Activated T-cell treated with anti-CD3 and anti-CD28 coated beads, Interleukin-2, amount 50 U/mL, for 72 hours (primary cell): Measurements from ENCODE around the gene GRIK4. TPM values are rescaled to one million over a fixed set of nuclear protein-coding genes. Genes with fewer than 3 reads are reported as not detected.

ENCODE experiments used
- ATAC-seq, 2 donors: fragments of 150-1000 bp; cut with Tn5 transposase; replicated peaks in 1 of 2; 2 replicates each; pipeline ENCODE4 v1.10.0; 2021; ENCODE audit warnings: moderate library complexity in 2 of 2, mild to moderate bottlenecking in 1 of 2
- DNase-seq, 2 donors: peaks; one replicate each; pipeline ENCODE4 v3.0.0; 2021 to 2022; ENCODE audit warnings: mixed read lengths in 1 of 2
- H3K27ac Mint-ChIP-seq: one replicate; pipeline ENCODE4 v1.8.0; 2022; ENCODE audit warnings: mild to moderate bottlenecking, moderate library complexity, mixed read lengths
- H3K27me3 Mint-ChIP-seq: one replicate; pipeline ENCODE4 v1.8.0; 2022; ENCODE audit warnings: low read depth, mixed read lengths
- H3K36me3 Mint-ChIP-seq, 2 donors: one replicate each; pipeline ENCODE4 v1.8.0; 2022; ENCODE audit warnings: mixed read lengths in 2 of 2, mild to moderate bottlenecking in 1 of 2; ENCODE audit not compliant: insufficient read depth in 2 of 2
- H3K4me1 Mint-ChIP-seq: one replicate; pipeline ENCODE4 v1.8.0; 2022; ENCODE audit warnings: low read depth, mixed read lengths
- H3K4me3 Mint-ChIP-seq, 2 donors: one replicate each; pipeline ENCODE4 v1.8.0; 2022; ENCODE audit warnings: mild to moderate bottlenecking in 2 of 2, mixed read lengths in 2 of 2, moderate library complexity in 2 of 2
- H3K9me3 Mint-ChIP-seq, 2 donors: one replicate each; pipeline ENCODE4 v1.8.0; 2022; ENCODE audit warnings: mixed read lengths in 2 of 2
- total RNA-seq, 2 donors: library from RNA; stranded (reverse); gene quantifications; one replicate each; pipeline ENCODE4 v1.2.3, GENCODE V29; 2022

GRIK4 gene
- total RNA-seq, 2 donors from 2014 or later = 0.12 TPM; not detected in 1

DNA sequence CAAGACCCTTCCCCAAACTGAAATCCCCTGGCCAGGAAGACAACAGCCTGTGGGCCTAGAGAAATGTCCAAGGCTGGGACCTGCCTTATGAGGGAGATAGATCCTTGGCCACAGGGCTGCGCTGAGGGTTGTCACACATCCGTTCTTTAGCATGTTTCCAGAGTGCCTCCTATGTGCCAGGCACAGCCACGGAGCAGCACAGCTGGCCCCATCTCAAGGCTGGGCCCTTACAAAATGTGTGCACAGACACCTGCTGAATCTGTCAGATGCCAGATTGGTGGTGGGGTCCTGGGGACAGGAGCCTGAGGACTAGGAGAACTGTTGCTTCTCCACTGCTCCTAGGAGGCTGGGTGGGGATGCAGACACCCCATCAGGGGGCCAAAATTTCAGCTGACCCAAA, 11.2 kb downstream of the GRIK4 start:
- no peaks in the 10 kb centered on the region for H3K36me3 Mint-ChIP-seq
- no peak overlapping the region for H3K27ac Mint-ChIP-seq
- DNase-seq (no peak), ATAC-seq (no peak)
- H3K4me1 Mint-ChIP-seq = no peaks in the 10 kb centered on the region
- H3K9me3 Mint-ChIP-seq = no peaks in the 10 kb centered on the region
- peaks cover 6% of the 10 kb centered on the region for H3K27me3 Mint-ChIP-seq
- no peak overlapping the region for H3K4me3 Mint-ChIP-seq

DNA sequence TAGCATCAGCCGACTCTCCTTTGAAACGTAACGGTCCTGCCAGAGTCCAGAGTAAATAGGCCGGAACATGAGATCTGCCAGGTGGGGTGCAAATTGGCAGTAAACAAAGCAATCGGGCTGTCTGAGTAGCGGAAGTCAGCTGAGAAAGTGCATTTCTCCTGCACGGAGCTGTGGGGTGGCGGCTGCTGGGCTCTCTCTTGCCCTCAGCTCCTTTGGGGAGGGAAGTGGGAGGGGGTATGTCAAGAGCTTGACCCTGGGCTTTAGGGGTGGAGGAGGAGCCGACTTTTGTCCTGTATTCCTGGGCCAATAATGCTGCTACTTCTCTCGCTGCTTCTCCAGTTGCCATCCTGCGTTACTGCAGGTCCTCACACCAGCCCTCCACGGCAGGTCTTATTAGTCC, 11.6 kb downstream of the GRIK4 start:
- ATAC-seq = no peak
- Mint-ChIP-seq H3K27ac (no peak overlapping the region), H3K4me3 (no peak overlapping the region), H3K36me3 (no peaks in the 10 kb centered on the region), H3K4me1 (no peaks in the 10 kb centered on the region), H3K27me3 (peaks cover 6% of the 10 kb centered on the region), H3K9me3 (no peaks in the 10 kb centered on the region)
- no peak for DNase-seq

DNA sequence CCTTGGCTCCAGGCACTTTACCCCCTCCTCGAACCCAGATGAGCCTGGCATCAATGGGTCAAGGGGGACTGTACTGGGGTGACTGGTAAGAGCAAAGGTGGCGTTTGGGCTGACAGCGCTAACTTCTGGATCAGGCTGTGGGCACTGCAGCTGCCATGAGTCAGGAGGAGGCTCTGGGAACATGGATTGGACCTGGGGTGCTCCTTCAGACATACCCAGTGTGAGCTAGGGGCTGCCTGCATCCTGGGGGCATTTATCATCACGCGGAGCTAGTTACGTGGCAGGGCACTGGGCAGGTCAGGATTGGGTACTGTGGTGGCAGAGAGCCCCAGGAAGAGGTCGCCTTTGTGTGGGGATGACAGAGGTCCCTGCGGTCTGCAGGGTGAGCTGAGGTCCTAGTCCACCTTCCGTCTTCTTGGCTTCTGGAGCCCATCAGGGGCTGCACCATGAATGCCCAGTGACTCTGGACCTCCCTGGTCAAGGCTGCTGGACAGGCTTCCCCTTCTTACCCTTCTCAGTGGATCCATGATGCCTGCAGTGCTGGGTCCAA, 13.1 kb downstream of the GRIK4 start:
- H3K27me3 Mint-ChIP-seq = peaks cover 6% of the 10 kb centered on the region
- no peaks in the 10 kb centered on the region for H3K9me3 Mint-ChIP-seq
- no peak overlapping the region for H3K4me3 Mint-ChIP-seq
- ATAC-seq (no peak), DNase-seq (no peak)
- no peaks in the 10 kb centered on the region for H3K4me1 Mint-ChIP-seq
- H3K27ac Mint-ChIP-seq = no peak overlapping the region
- no peaks in the 10 kb centered on the region for H3K36me3 Mint-ChIP-seq

DNA sequence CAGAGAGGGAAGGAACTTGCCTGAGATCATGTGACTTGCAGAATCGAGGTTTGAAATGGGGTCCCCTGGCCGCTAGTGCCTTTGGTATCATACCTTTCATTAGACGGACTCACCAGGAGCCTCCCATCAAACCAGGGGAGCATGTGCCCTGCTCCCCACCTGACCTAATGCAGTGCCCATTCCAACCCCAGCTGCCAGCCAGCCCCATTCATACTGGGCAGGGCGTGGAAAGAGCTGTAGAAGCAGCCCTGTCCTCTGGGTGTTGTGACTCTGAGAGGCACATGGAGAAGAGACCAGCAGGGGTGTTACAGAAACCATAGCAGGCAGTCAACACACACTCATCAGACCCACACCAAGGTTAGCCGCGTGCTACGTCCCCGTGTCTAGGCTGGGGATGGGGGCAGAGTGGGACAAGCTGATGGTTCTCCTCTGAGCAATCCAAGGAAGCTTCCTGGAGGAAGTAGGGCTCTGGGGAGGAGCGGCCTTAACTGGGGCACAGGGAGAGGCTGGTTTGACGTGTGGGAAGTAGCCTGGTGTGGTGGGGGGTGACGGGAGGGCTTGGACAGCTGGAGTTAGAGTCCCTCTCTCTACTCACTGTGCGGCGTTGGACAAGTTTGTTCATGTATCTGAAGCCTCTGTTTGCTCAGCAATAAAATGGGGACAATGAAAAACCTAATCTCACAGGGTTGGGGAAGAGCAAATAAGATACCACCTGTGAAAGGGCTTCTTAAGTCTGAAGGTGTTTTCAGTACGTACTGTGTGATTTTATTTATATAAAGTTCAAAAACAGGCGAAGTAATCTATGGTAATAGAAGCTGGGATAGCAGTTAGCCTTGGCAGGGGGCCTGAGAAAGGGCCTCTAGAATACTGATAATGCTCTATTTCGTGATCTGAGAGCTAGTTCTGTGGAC, 14.0 kb downstream of the GRIK4 start:
- Mint-ChIP-seq H3K36me3 (no peaks in the 10 kb centered on the region), H3K4me3 (no peak overlapping the region), H3K9me3 (no peaks in the 10 kb centered on the region), H3K27ac (no peak overlapping the region), H3K4me1 (no peaks in the 10 kb centered on the region), H3K27me3 (peaks cover 6% of the 10 kb centered on the region)
- ATAC-seq (no peak), DNase-seq (no peak)

DNA sequence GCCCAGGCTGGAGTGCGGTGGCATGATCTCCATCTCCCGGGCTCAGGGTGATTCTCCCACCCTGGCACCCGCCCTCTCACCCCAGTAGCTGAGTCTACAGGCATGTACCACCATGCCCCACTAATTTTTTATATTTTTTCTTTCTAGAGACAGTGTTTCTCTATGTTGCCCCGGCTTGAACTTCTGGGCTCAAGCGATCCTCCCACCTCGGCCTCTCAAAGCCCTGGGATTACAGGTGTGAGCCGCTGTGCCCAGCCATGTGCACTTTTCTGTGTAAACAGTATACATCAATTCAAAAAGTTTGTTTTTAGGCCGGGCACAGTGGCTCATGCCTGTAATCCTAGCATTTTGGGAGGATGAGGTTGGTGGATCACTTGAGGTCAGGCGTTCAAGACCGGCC, 14.7 kb downstream of the GRIK4 start:
- peaks cover under 1% of the 10 kb centered on the region for H3K4me1 Mint-ChIP-seq
- DNase-seq = no peak
- no peak overlapping the region for H3K4me3 Mint-ChIP-seq
- no peak overlapping the region for H3K27ac Mint-ChIP-seq
- ATAC-seq = no peak
- H3K36me3 Mint-ChIP-seq = no peaks in the 10 kb centered on the region
- peaks cover 6% of the 10 kb centered on the region for H3K27me3 Mint-ChIP-seq
- H3K9me3 Mint-ChIP-seq = no peaks in the 10 kb centered on the region

DNA sequence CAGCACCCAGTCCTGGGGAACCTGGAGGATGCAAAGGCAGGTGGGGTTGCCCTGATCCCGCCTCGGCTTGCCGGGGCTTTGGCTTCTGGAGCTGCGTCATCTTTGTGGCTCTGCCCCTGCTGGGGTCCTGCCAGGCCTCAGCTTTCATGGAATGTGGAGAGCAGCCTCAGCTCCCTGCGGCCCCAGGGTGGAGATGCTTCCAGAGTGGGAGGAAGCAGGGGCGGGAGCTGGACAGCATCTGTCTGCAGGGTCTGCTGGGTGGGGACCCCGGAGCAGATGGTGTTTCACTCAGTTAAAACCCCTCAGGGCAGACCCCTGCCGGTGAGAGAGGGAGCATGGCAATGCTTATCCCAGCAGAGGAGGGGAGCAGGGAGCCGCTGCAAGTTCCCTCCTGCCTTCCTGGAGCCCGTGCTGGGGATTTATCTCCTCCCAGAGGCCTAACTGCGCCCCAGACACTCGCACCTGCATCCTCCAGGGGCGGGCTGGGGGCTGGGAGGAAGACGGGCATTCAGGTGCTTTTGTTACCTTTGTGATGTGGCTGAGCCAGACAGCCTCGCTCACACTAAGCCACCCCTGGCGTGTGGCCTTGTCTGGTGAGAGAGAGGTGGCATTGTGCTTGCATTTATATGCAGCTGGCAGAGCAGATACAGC, 15.7 kb downstream of the GRIK4 start:
- H3K4me3 Mint-ChIP-seq = no peak overlapping the region
- no peak overlapping the region for H3K27ac Mint-ChIP-seq
- no peaks in the 10 kb centered on the region for H3K9me3 Mint-ChIP-seq
- no peaks in the 10 kb centered on the region for H3K36me3 Mint-ChIP-seq
- ATAC-seq (no peak), DNase-seq (no peak)
- peaks cover 6% of the 10 kb centered on the region for H3K27me3 Mint-ChIP-seq
- H3K4me1 Mint-ChIP-seq = peaks cover 5% of the 10 kb centered on the region

DNA sequence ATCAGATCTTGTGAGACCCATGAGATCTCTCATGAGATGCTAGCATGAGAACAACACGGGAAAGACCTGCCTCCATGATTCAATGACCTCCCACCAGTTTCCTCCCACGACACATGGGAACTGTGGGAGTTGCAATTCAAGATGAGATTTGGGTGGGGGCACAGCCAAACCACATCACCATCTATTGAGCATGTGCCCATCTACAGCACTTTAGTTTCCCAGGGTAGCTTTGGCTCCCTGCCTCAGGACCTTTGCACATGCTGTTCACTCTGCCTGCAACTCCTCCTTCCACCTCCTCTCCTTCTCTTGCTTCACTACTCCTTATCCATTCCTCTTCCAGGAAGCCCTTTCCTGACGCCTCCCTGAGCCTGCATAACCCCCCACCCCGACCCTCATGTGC, 17.2 kb downstream of the GRIK4 start:
- no peak for ATAC-seq
- H3K27me3 Mint-ChIP-seq = peaks cover 6% of the 10 kb centered on the region
- H3K36me3 Mint-ChIP-seq = no peaks in the 10 kb centered on the region
- H3K4me3 Mint-ChIP-seq = no peak overlapping the region
- H3K4me1 Mint-ChIP-seq = peaks cover 5% of the 10 kb centered on the region
- H3K9me3 Mint-ChIP-seq = no peaks in the 10 kb centered on the region
- no peak overlapping the region for H3K27ac Mint-ChIP-seq
- DNase-seq = no peak

DNA sequence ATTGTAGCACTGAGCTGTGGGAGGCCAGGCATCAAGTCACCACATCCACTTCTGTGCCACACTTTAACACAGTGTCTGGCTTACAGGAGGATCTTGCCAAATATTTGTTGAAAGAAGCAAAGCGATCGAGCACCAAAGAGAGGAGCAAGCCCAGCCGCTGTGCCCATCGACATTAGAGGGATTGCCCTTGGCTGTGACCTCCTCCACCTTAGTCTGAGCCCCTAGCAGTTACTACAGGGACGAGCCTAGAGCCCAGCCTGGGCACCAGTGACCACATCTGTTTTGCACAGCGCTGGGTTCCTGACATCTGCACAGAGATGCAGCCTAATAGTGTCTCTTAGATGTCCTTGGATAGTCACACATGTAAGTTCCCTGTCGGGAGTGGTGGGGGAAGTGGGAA, 17.7 kb downstream of the GRIK4 start:
- Mint-ChIP-seq H3K4me3 (no peak overlapping the region), H3K27ac (no peak overlapping the region), H3K9me3 (no peaks in the 10 kb centered on the region), H3K27me3 (peaks cover 4% of the 10 kb centered on the region), H3K36me3 (no peaks in the 10 kb centered on the region), H3K4me1 (peaks cover 5% of the 10 kb centered on the region)
- ATAC-seq (no peak), DNase-seq (no peak)

DNA sequence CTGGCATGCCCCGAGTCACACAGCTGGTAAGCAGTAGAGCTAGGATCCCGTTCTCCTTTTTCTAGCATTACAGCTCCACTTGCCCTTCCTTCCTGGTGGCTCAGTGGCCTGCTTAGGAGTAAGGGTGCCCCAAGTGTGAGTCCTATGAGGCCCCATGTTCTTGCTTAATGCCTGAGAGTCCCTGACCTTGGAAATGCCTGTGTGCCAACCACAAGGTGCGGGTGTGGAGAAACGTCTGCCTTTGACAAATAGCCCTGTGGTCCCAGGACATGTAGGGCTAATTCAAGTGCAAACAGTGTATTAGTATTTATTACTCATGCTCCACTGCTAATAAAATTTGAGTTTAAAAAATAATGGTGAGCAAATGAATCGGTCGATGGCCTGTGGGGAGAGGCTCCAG, 18.4 kb downstream of the GRIK4 start:
- Mint-ChIP-seq H3K27me3 (no peaks in the 10 kb centered on the region), H3K4me1 (peaks cover 5% of the 10 kb centered on the region), H3K36me3 (no peaks in the 10 kb centered on the region), H3K4me3 (no peak overlapping the region), H3K27ac (no peak overlapping the region), H3K9me3 (no peaks in the 10 kb centered on the region)
- DNase-seq (no peak), ATAC-seq (no peak)

DNA sequence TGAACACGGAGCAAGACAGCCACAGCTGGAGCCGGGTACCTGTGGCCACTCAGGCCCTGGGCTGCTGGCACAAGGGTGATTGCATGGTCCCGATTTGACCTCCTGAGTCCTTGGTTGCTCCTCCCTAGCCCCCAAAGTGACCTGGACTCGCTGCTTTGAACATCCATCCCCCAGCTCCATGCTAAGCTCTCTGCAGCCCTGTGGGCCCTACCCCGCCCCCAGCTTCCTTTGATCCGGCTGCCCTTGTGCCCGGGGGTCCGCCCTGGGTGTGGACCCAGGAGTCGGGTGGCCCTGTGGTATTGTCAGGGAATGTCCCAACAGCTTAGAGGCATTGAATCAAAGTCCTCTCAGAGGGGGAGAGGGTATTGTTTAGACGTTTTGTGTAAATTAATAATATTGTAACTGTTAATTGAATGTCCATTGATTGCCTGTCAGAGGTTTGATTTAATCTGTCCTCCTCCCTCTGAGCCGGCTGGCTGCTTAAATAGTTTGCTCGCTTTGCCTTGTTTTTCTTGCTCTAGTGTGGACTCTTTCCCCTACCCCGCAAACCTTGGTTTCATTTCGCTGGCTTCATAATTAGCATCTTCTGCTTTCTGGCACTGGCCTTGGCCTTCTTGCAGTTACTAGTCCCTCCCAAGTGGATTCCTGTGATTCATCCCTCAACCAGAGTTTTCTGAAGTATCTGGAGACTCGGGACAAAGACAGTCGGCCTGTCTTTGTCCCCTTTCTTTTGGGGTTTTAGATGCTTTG, 20.7 kb downstream of the GRIK4 start:
- peaks cover 6% of the 10 kb centered on the region for H3K27me3 Mint-ChIP-seq
- H3K27ac Mint-ChIP-seq = no peak overlapping the region
- no peaks in the 10 kb centered on the region for H3K36me3 Mint-ChIP-seq
- ATAC-seq (no peak), DNase-seq (no peak)
- no peaks in the 10 kb centered on the region for H3K9me3 Mint-ChIP-seq
- H3K4me1 Mint-ChIP-seq = peaks cover 5% of the 10 kb centered on the region
- H3K4me3 Mint-ChIP-seq = no peak overlapping the region

DNA sequence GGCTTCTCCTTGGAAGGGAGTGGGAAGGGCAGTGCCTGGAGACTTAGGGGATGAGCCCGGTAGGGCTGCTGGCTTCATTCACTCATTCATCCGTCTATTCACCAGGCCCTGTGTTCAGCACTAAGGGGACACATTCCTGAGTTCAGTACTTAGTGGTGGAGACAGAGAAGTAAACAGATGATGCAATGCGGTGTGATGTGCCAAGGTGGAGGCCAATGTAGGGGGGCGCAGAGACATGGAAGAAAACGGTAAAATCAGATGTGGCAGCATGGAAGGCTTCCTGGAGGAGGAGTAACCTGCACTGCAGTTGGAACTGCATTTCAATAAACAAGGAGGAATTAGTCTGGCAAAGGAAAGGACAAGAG, 21.3 kb downstream of the GRIK4 start:
- Mint-ChIP-seq H3K36me3 (no peaks in the 10 kb centered on the region), H3K9me3 (no peaks in the 10 kb centered on the region), H3K27ac (no peak overlapping the region), H3K27me3 (peaks cover 6% of the 10 kb centered on the region), H3K4me1 (peaks cover 5% of the 10 kb centered on the region), H3K4me3 (no peak overlapping the region)
- no peak for ATAC-seq
- no peak for DNase-seq

DNA sequence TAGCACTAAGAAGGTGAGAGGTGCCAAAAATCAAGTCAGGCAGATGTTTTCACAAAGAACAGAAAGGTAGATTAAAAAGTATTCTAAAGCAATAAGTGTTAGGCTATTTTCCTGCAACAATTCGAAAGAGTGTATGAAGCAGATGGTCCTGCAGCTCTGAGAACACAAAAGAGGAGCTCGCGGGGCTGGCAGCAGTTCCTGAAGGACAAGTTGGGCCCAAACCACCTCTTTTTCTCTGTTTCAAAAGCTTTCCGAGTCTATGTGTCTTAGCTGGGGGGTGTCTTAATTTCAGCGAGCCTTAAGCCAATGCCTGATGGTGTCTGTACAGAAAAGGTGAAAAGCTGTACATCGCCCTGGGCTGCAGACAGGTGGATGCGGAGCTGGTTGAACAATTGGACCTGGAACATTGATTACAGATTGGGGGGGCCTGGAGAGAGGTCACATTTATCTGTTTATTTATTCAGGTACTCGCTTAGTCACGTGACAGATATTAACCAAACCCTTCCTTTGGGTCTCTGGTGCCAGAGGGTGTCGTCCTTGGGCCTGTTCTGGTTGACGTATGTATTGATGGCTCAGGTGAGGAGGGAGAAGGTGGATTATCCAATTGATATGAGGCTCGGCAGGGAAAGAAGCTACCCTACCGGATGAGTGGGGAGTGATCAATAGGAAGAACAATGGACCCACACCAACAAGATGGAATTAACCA, 24.7 kb downstream of the GRIK4 start:
- DNase-seq (no peak), ATAC-seq (no peak)
- H3K9me3 Mint-ChIP-seq = no peaks in the 10 kb centered on the region
- no peak overlapping the region for H3K4me3 Mint-ChIP-seq
- no peak overlapping the region for H3K27ac Mint-ChIP-seq
- H3K27me3 Mint-ChIP-seq = peaks cover 6% of the 10 kb centered on the region
- peaks cover 4% of the 10 kb centered on the region for H3K4me1 Mint-ChIP-seq
- no peaks in the 10 kb centered on the region for H3K36me3 Mint-ChIP-seq

DNA sequence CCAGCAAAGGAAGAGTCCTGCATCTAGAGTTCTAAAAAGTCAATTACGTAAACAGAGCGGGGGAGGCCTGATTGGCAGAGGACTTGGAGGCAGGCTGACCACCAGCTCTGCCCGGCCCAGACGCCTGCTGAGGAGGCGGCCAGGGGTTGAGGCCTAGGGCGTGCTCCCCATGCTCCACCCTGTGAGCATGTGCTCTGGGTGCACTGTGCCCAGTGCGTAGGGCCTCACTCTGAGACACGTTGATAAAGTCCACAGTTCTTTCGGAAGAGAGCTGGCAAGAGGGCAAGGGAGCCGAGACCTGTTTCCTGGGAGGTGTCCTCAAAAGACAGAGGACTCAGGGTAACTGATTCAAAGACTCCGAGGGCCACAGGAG, 25.2 kb downstream of the GRIK4 start:
- Mint-ChIP-seq H3K27ac (no peak overlapping the region), H3K9me3 (peaks cover 0 to 2% of the 10 kb centered on the region in 2 donors), H3K36me3 (no peaks in the 10 kb centered on the region), H3K4me3 (no peak overlapping the region), H3K27me3 (peaks cover 6% of the 10 kb centered on the region), H3K4me1 (no peaks in the 10 kb centered on the region)
- ATAC-seq = no peak
- DNase-seq = no peak
